GM18519 (cell line): ENCODE results near the gene AMN1.

ENCODE experiments used
- ATAC-seq: cut with Tn5 transposase; IDR thresholded peaks from one replicate; pipeline ENCODE4 v1.9.1; 2021; ENCODE audit warnings: mild to moderate bottlenecking, moderate library complexity; ENCODE audit not compliant: unreplicated experiment, low FRiP score

Gene AMN1

GRCh38 chr12:31633464-31633863 is 95.4 kb downstream of the AMN1 start:
- no peak for ATAC-seq

- ATAC-seq = no peak
Measured at GRCh38 chr12:31631809-31632208, 97.0 kb downstream of the AMN1 start.

GRCh38 chr12:31631023-31631724 is 97.6 kb downstream of the AMN1 start:
- no peak for ATAC-seq

- ATAC-seq = no peak
Measured at GRCh38 chr12:31629756-31630732, 98.8 kb downstream of the AMN1 start.

- ATAC-seq = no peak
Measured at GRCh38 chr12:31627456-31628054, 101.3 kb downstream of the AMN1 start.

- no peak for ATAC-seq
Measured at GRCh38 chr12:31626270-31626995, 102.4 kb downstream of the AMN1 start.

- no peak for ATAC-seq
Measured at GRCh38 chr12:31622038-31622437, 106.8 kb downstream of the AMN1 start.
